Kidney capillary endothelial cell (primary cell): ENCODE data around the gene PDK2.

Source experiments
- DNase-seq: peaks from one replicate; pipeline ENCODE4 v3.0.0-alpha.2; 2018; ENCODE audit warnings: low spot score

PDK2 gene

GRCh38 chr17:50136096-50136687 lies 41.0 kb downstream of the PDK2 start:
- no peak for DNase-seq

GRCh38 chr17:50137042-50137441 lies 41.9 kb downstream of the PDK2 start:
- DNase-seq: no peak

GRCh38 chr17:50139185-50139783 lies 44.1 kb downstream of the PDK2 start:
- no peak for DNase-seq

- peak; percentile 86 for DNase-seq
These were observed 45.1 kb downstream of the PDK2 start for GRCh38 chr17:50139950-50140885.

- no peak for DNase-seq
These were observed 46.0 kb downstream of the PDK2 start for GRCh38 chr17:50141026-50141744.

GRCh38 chr17:50141745-50142110 lies 46.6 kb downstream of the PDK2 start:
- DNase-seq: no peak

- no peak for DNase-seq
These were observed 48.5 kb downstream of the PDK2 start for GRCh38 chr17:50143461-50144176.

- DNase-seq: no peak
These were observed 49.2 kb downstream of the PDK2 start for GRCh38 chr17:50144355-50144754.

- no peak for DNase-seq
These were observed 49.8 kb downstream of the PDK2 start for GRCh38 chr17:50144845-50145531.

GRCh38 chr17:50145532-50146229 lies 50.5 kb downstream of the PDK2 start:
- no peak for DNase-seq

- no peak for DNase-seq
These were observed 51.2 kb downstream of the PDK2 start for GRCh38 chr17:50146230-50146926.

GRCh38 chr17:50146927-50147665 lies 51.9 kb downstream of the PDK2 start:
- no peak for DNase-seq

GRCh38 chr17:50147841-50148225 lies 52.7 kb downstream of the PDK2 start:
- no peak for DNase-seq

GRCh38 chr17:50148226-50149090 lies 53.3 kb downstream of the PDK2 start:
- DNase-seq: no peak

GRCh38 chr17:50149091-50149416 lies 53.9 kb downstream of the PDK2 start:
- no peak for DNase-seq

GRCh38 chr17:50149417-50150353 lies 54.5 kb downstream of the PDK2 start:
- DNase-seq: no peak

GRCh38 chr17:50150354-50151040 lies 55.3 kb downstream of the PDK2 start, which contains the start of gene PPP1R9B:
Gene PPP1R9B (minus strand): TSS chr17:50150677. CDS start chr17:50150513, 164 bp downstream.
- DNase-seq: no peak
